HCT116 (cell line): Measurements from ENCODE around the gene THSD7B.

Experiments
- CEBPB ChIP-seq: IDR thresholded peaks from 2 replicates; pipeline ENCODE4 v1.6.1; 2012; ENCODE audit warnings: low read depth
- EZH2 ChIP-seq: fragments of 200-600 bp; sonication (generic); IDR thresholded peaks from 2 replicates; pipeline ENCODE4 v1.6.1; 2017; ENCODE audit warnings: antibody characterized with exemption, mixed run types
- POLR2A ChIP-seq: IDR thresholded peaks from 2 replicates; pipeline ENCODE4 v1.7.0; 2011; ENCODE audit warnings: borderline replicate concordance; ENCODE audit not compliant: insufficient read depth, insufficient read length; ENCODE audit errors: extremely low read depth
- POLR2AphosphoS5 ChIP-seq: IDR thresholded peaks from 2 replicates; pipeline ENCODE4 v1.6.1; 2011; ENCODE audit warnings: mild to moderate bottlenecking, low read depth, low read length, moderate library complexity
- RAD21 ChIP-seq: IDR thresholded peaks from 2 replicates; pipeline ENCODE4 v1.6.1; 2012; ENCODE audit warnings: low read depth, mild to moderate bottlenecking
- SP1 ChIP-seq: IDR thresholded peaks from 2 replicates; pipeline ENCODE4 v1.6.1; 2012; ENCODE audit warnings: low read depth
- TF ChIP-seq, protein P1 (sequence below), 3 experiments: fragments of 200-600 bp in 1 of 3; sonication (generic) in 1 of 3; IDR thresholded peaks in 2 of 3; conservative IDR thresholded peaks in 1 of 3; 2 replicates each; pipeline ENCODE4 v1.5.1; 2012 to 2017; ENCODE audit warnings: low read depth in 2 of 3, low read length in 2 of 3, antibody characterized with exemption in 1 of 3, borderline replicate concordance in 1 of 3, control low read depth in 1 of 3, mild to moderate bottlenecking in 1 of 3, mixed read lengths in 1 of 3, mixed run types in 1 of 3, moderate library complexity in 1 of 3; ENCODE audit not compliant: insufficient read depth in 1 of 3

DNA sequence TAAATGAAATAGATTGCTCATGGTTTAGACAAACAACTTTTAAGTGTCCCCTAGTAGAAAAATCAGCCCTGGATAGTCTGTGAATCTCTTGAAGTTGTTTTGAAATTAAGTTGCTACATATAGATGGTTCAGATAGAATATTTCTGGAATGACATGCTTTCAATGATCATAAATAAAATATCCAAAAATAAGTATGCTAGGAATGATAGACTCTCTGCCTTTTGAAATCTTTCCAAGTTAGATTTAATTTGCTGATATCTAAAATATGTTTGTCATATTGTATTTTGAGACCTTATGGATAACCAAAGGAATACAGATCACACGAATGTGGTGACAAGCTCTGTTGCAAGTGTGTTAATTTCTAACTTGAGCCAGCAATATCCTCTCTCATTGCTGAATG lies 488.7 kb downstream of the THSD7B start:
- TF ChIP-seq, protein P1, sequence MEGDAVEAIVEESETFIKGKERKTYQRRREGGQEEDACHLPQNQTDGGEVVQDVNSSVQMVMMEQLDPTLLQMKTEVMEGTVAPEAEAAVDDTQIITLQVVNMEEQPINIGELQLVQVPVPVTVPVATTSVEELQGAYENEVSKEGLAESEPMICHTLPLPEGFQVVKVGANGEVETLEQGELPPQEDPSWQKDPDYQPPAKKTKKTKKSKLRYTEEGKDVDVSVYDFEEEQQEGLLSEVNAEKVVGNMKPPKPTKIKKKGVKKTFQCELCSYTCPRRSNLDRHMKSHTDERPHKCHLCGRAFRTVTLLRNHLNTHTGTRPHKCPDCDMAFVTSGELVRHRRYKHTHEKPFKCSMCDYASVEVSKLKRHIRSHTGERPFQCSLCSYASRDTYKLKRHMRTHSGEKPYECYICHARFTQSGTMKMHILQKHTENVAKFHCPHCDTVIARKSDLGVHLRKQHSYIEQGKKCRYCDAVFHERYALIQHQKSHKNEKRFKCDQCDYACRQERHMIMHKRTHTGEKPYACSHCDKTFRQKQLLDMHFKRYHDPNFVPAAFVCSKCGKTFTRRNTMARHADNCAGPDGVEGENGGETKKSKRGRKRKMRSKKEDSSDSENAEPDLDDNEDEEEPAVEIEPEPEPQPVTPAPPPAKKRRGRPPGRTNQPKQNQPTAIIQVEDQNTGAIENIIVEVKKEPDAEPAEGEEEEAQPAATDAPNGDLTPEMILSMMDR (IDR thresholded peaks at IDR 0.05 in 2 of 3, conservative IDR thresholded peaks at IDR 0.05 in 1 of 3; ENCODE audit: borderline replicate concordance in 1 of 3, insufficient read depth in 1 of 3, low read depth in 2 of 3, low read length in 2 of 3) = no peak
- no peak for TF ChIP-seq POLR2AphosphoS5
- no peak for TF ChIP-seq EZH2
- no peak for TF ChIP-seq SP1
- no peak for TF ChIP-seq POLR2A
- TF ChIP-seq RAD21 = no peak
- TF ChIP-seq CEBPB = no peak
